ENCODE measurements around the gene TACC3. TPM values are rescaled to one million over a fixed set of nuclear protein-coding genes. Genes with fewer than 3 reads are reported as not detected.

The TACC3 gene
- total and polyA plus RNA-seq, 2 of the 8 experiments (the other 6 are each of a cell fraction or from before 2014, with no cell fraction given) = 73.8 to 148 TPM

DNA sequence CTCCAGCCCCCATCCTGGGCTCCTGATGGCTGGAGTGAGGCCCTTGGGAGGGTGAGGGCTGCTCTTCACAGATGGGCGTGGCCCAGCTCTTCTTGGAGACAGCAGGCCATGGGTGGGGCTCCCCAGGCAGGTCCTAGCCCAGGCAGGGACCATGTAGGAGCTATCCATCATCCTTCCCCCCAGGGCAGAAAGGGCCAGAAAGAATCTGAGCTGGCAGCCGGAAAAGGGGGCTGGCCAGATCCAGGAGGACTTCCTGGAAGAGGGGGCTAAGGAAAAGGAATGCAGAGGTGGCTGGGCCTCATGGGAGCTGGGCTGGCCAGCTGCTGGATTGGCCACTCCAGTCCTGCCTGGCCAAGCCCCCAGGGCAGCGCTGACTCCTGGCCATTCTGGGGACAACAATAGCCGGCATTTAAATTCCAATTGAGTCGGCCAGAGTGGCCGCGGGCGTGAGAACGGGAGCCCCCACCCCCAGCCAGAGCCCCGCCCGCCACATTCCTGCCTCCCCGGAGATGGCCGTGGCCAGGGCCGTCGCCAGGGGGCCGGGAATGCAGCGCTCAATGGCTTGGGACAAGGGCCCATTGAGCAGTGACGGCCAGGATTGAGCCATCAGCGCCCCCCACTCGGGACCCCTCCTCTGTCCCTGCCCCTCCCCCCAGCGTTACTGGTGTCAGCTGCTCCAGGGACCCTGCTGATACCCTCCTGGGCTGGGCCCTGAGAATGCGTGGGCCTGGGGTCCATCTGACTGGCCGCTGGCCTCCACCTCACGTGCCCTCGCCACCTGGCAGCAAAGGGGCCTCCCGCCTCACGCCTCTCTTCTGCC, 56.7 kb downstream of the TACC3 start (continued):
- no peak for TF ChIP-seq CHD7 (IDR thresholded peaks at IDR 0.05; ENCODE audit: insufficient replicate concordance, low read length)
- TF ChIP-seq SUZ12 (IDR thresholded peaks at IDR 0.05; ENCODE audit: low read length) = no peak
- no peak for TF ChIP-seq SAP30 (IDR thresholded peaks at IDR 0.05; ENCODE audit: insufficient read depth, insufficient replicate concordance, low read length)
- TF ChIP-seq CHD1 (IDR thresholded peaks at IDR 0.05; ENCODE audit: low read depth, low read length) = no peak
- no peak for TF ChIP-seq TAF7 (optimal IDR thresholded peaks at IDR 0.05; ENCODE audit: borderline replicate concordance, low read depth, low read length)
- TF ChIP-seq ASH2L (IDR thresholded peaks at IDR 0.05; ENCODE audit: low read length) = no peak
- no peak for TF ChIP-seq CBX5 (IDR thresholded peaks at IDR 0.05; ENCODE audit: low read depth, low read length)
- no peak for TF ChIP-seq JUN (IDR thresholded peaks at IDR 0.05; ENCODE audit: low read depth, low read length)
- TF ChIP-seq MAFK (IDR thresholded peaks at IDR 0.05; ENCODE audit: low read depth, low read length) = no peak
- peak; percentile 30; the same call in 1 of the 2 replicates for TF ChIP-seq RBBP5 (IDR thresholded peaks at IDR 0.05; ENCODE audit: borderline replicate concordance, low read depth, low read length)
